ENCODE data around the gene PAFAH1B2. TPM values are rescaled to one million over a fixed set of nuclear protein-coding genes. Genes with fewer than 3 reads are reported as not detected.

PAFAH1B2 gene
- total RNA-seq, 1 donor = 72.4 TPM

GRCh38 chr11:117187007-117187406 is 42.9 kb downstream of the PAFAH1B2 start:
- DNase-seq (ENCODE audit: low read depth in 2 of 3, low spot score in 2 of 3) = no peak

- no peak for DNase-seq (ENCODE audit: low read depth in 2 of 3, low spot score in 2 of 3)
Observed at GRCh38 chr11:117187428-117187798, 43.3 kb downstream of the PAFAH1B2 start.

GRCh38 chr11:117187799-117188481 is 43.9 kb downstream of the PAFAH1B2 start:
- no peak for DNase-seq (ENCODE audit: low read depth in 2 of 3, low spot score in 2 of 3)

GRCh38 chr11:117188620-117189081 is 44.6 kb downstream of the PAFAH1B2 start:
- no peak for DNase-seq (ENCODE audit: low read depth in 2 of 3, low spot score in 2 of 3)

GRCh38 chr11:117189191-117189940 is 45.3 kb downstream of the PAFAH1B2 start:
- no peak for DNase-seq (ENCODE audit: low read depth in 2 of 3, low spot score in 2 of 3)

- DNase-seq (ENCODE audit: low read depth in 2 of 3, low spot score in 2 of 3) = no peak
Observed at GRCh38 chr11:117189941-117190544, 46.0 kb downstream of the PAFAH1B2 start.

- DNase-seq (ENCODE audit: low read depth in 2 of 3, low spot score in 2 of 3) = no peak
Observed at GRCh38 chr11:117191680-117192400, 47.8 kb downstream of the PAFAH1B2 start.

- DNase-seq (ENCODE audit: low read depth in 2 of 3, low spot score in 2 of 3) = no peak
Observed at GRCh38 chr11:117192401-117192875, 48.4 kb downstream of the PAFAH1B2 start.

- no peak for DNase-seq (ENCODE audit: low read depth in 2 of 3, low spot score in 2 of 3)
Observed at GRCh38 chr11:117193130-117194020, 49.3 kb downstream of the PAFAH1B2 start.

- no peak for DNase-seq (ENCODE audit: low read depth in 2 of 3, low spot score in 2 of 3)
Observed at GRCh38 chr11:117194267-117194666, 50.2 kb downstream of the PAFAH1B2 start.

- DNase-seq (ENCODE audit: low read depth in 2 of 3, low spot score in 2 of 3) = no peak
Observed at GRCh38 chr11:117195258-117195657, 51.2 kb downstream of the PAFAH1B2 start.

- DNase-seq (ENCODE audit: low read depth in 2 of 3, low spot score in 2 of 3) = no peak
Observed at GRCh38 chr11:117195761-117196160, 51.7 kb downstream of the PAFAH1B2 start.

GRCh38 chr11:117197006-117197405 is 52.9 kb downstream of the PAFAH1B2 start:
- DNase-seq (ENCODE audit: low read depth in 2 of 3, low spot score in 2 of 3) = no peak

GRCh38 chr11:117197516-117198456 is 53.7 kb downstream of the PAFAH1B2 start:
- no peak for DNase-seq (ENCODE audit: low read depth in 2 of 3, low spot score in 2 of 3)

GRCh38 chr11:117198613-117199012 is 54.5 kb downstream of the PAFAH1B2 start:
- DNase-seq (ENCODE audit: low read depth in 2 of 3, low spot score in 2 of 3) = no peak

- no peak for DNase-seq (ENCODE audit: low read depth in 2 of 3, low spot score in 2 of 3)
Observed at GRCh38 chr11:117199053-117199915, 55.2 kb downstream of the PAFAH1B2 start, which contains the start of gene TAGLN. Gene TAGLN (plus strand): TSS chr11:117199370. CDS start chr11:117203014, 3,644 bp downstream.

- DNase-seq (ENCODE audit: low read depth in 2 of 3, low spot score in 2 of 3) = no peak
Observed at GRCh38 chr11:117199916-117200812, 56.1 kb downstream of the PAFAH1B2 start.

Measured in hematopoietic multipotent progenitor cell (in vitro differentiated cells).